Vagina (tissue), 2 donors: ENCODE measurements around the gene TRIM10.

Experiments used
- CTCF ChIP-seq, 3 experiments: fragments of 450-650 bp in 2 of 3; fragments of 200-600 bp in 1 of 3; sonication (generic) in 1 of 3; IDR thresholded peaks; one replicate each; pipeline ENCODE4 v1.5.1; 2017 to 2019; ENCODE audit warnings: antibody characterized with exemption in 3 of 3, mild to moderate bottlenecking in 2 of 3, moderate library complexity in 2 of 3
- POLR2A ChIP-seq, 2 donors: fragments of 450-650 bp; IDR thresholded peaks; one replicate each; pipeline ENCODE4 v1.6.1; 2017; ENCODE audit warnings: antibody characterized with exemption in 2 of 2, mild to moderate bottlenecking in 2 of 2, moderate library complexity in 2 of 2

- TF ChIP-seq CTCF (IDR thresholded peaks at IDR 0.05) (no peak), POLR2A (IDR thresholded peaks at IDR 0.05) (no peak)
Measured at GRCh38 chr6:30178837-30179236, 17.8 kb upstream of the TRIM10 start.
